SK-N-MC (cell line): Measurements from ENCODE around the gene GNAO1.

Experiments used
- DNase-seq: peaks from one replicate; pipeline ENCODE4 v3.0.0-alpha.2; 2011; ENCODE audit warnings: low read depth, low spot score
- H3K27ac ChIP-seq: fragments of 200-600 bp; sonication (generic); 2 replicates; pipeline ENCODE4 v1.5.1; 2016; ENCODE audit warnings: mixed run types
- H3K36me3 ChIP-seq: fragments of 200-600 bp; sonication (generic); 2 replicates; pipeline ENCODE4 v1.6.1; 2017; ENCODE audit warnings: antibody characterized with exemption, low read length, mixed read lengths; ENCODE audit not compliant: insufficient read depth
- H3K4me3 ChIP-seq: fragments of 200-600 bp; sonication (generic); 2 replicates; pipeline ENCODE4 v1.5.1; 2016
- H3K9ac ChIP-seq: fragments of 200-600 bp; sonication (generic); 2 replicates; pipeline ENCODE4 v1.8.0; 2017; ENCODE audit warnings: mixed run types, mixed read lengths; ENCODE audit not compliant: insufficient read length
- H3K9me3 ChIP-seq: fragments of 200-600 bp; sonication (generic); 2 replicates; pipeline ENCODE4 v1.6.1; 2017; ENCODE audit warnings: low read depth, mild to moderate bottlenecking, antibody characterized with exemption, low read length, moderate library complexity, mixed read lengths
- EZH2 ChIP-seq: fragments of 200-600 bp; sonication (generic); IDR thresholded peaks from one replicate; pipeline ENCODE4 v1.6.1; 2017; ENCODE audit warnings: antibody characterized with exemption
- FOXP2 ChIP-seq: optimal IDR thresholded peaks from 2 replicates; pipeline ENCODE3; 2011; ENCODE audit warnings: mild to moderate bottlenecking, moderate library complexity; ENCODE audit not compliant: insufficient read depth; ENCODE audit errors: extremely low read length, control extremely low read depth
- POLR2AphosphoS5 ChIP-seq: IDR thresholded peaks from 2 replicates; pipeline ENCODE4 v1.6.1; 2012; ENCODE audit warnings: mild to moderate bottlenecking, low read depth, low read length, borderline replicate concordance

Gene GNAO1

DNA sequence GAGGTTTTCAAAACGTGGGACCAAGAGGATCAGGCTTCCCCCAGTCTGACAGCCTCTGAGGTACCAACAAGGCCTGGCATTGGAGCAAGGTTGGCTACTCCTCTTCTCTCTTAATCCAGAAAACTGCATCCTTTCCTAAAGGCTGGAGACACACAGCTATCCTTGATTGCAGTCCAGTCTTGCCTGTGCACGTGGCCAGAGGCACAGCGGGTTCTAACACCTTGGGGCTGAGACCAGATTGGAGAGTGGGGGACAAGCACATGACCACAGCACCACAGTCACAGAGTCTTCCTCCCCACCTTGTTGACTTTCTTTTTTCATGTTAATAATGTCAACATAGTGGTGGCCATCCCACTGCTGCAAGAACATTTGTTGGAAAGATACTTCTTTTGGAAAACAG, 46.9 kb downstream of the GNAO1 start:
- Histone ChIP-seq H3K36me3 (no peaks in the 10 kb centered on the region), H3K9me3 (no peaks in the 10 kb centered on the region), H3K4me3 (no peak overlapping the region), H3K27ac (no peak overlapping the region), H3K9ac (no peak overlapping the region)
- TF ChIP-seq FOXP2 (no peak), EZH2 (no peak), POLR2AphosphoS5 (no peak)
- no peak for DNase-seq

DNA sequence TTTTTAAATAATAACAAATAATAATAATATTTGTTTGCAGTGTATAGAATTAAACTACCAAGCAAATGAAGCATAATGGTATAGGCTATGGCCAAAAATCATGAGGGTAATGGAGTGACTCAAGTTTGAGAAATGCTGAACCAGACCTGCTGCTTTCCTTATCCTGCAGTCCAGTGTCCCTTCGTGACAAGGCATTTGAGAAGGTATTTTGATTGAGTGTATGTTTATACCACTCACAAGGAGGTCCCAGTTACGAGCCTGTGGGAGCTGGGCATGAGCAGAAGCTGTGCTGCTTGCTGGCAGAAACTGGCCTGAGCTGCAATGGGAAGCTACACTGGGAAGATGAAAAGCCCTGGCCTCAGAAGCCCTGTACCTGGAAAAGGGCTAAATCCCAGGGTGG, 50.3 kb downstream of the GNAO1 start:
- Histone ChIP-seq H3K9me3 (no peaks in the 10 kb centered on the region), H3K4me3 (no peak overlapping the region), H3K9ac (no peak overlapping the region), H3K36me3 (no peaks in the 10 kb centered on the region), H3K27ac (no peak overlapping the region)
- no peak for DNase-seq
- TF ChIP-seq EZH2 (no peak), POLR2AphosphoS5 (no peak), FOXP2 (no peak)

DNA sequence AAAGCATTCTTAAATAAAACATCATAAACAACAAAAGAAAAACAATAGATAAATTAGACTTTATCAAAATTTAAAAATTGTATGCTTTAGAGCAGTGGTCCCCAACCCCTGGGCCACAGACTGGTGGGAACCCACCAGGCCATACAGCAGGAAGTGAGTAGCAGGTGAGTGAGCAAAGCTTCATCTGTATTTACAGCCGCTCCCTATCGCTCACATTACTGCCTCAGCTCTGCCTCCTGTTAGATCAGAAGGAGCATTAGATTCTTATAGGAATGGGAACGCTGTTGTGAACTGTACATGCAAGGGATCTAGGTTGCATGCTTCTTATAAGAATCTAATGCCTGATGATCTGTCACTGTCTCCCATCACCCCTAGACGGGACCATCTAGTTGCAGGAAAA, 51.5 kb downstream of the GNAO1 start:
- TF ChIP-seq FOXP2 (no peak), POLR2AphosphoS5 (no peak), EZH2 (no peak)
- Histone ChIP-seq H3K9me3 (no peaks in the 10 kb centered on the region), H3K27ac (no peak overlapping the region), H3K4me3 (no peak overlapping the region), H3K9ac (no peak overlapping the region), H3K36me3 (no peaks in the 10 kb centered on the region)
- no peak for DNase-seq

DNA sequence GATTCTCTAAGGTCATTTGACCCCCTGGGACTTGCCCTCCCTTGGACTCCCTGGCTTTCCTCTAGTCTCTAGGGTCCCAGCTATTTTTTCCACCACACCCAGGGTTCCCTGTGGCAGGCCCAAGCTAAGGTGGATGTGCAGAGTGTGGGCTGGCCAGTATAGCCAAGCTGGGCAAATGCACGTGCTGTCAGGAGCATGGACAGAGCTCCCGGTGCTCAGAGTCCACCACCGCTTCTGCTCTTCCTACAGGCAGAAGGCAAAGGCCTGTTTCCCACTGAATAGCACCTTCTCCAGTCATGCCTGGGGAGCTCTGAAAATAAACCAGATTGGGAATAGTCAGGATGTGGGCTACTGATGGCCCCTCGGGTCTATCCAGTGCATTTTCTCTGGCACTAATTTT, 53.3 kb downstream of the GNAO1 start:
- no peak for TF ChIP-seq POLR2AphosphoS5
- no peak for TF ChIP-seq FOXP2
- no peak for TF ChIP-seq EZH2
- Histone ChIP-seq H3K4me3 (no peak overlapping the region), H3K9me3 (no peaks in the 10 kb centered on the region), H3K36me3 (no peaks in the 10 kb centered on the region), H3K27ac (no peak overlapping the region), H3K9ac (no peak overlapping the region)
- no peak for DNase-seq

DNA sequence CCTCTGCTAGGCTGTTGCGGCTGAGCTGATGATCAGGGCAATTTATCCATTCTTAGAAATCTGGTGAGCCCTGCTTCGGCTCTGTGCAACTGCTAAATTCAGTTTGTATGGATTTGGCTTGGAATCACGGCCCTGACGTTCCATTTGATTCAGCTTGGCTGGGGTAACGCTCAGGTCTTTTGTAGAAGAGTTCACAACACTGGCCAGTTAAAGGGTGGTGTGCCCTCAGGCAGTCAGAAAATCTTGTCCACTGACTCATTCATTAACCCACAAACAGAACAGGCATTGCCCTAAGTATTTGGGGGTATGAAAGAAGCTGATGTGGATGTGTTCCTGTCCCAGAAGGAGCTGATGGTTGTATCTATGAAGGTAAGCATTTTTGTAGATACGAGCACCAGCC, 53.9 kb downstream of the GNAO1 start:
- Histone ChIP-seq H3K4me3 (no peak overlapping the region), H3K9me3 (no peaks in the 10 kb centered on the region)
- DNase-seq, result no peak

DNA sequence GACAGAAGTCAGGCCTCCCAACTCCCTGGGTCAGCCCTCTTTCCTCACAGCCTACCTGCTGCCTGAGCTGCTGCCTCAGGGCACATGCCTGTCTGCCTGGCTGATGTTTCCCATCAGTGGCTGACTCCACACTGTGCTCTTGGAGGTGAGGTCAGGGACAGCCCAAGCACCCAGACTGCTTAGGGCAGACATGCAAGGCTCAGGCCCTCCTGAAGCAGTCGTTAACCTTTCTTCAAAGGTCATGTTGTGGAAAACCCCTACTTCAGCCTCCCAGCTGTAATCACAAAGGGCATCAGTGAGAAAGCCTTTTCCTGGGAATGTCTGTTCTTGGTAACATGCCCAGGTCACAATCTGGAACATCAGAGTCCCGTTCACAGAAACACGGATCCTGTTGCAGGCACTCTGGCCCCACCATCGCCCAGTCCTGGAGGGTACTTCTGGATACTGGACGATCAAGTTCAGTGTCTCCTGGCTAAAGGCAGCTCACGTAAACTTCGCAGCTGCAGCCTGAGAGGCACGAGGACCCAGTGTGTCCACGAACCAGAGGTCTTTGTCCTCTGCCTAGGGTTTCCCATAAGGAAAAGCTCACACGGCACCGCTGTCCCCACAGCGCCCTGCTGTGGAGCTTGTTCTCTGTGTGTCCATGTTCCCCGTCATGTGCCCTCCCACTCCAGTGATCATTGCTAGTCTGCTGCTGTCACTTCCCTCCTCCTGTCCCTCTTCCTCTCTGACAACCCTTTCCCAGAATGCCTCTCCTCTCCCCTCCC, 54.9 kb downstream of the GNAO1 start:
- DNase-seq, result no peak
- Histone ChIP-seq H3K9ac (no peak overlapping the region), H3K27ac (no peak overlapping the region), H3K4me3 (no peak overlapping the region), H3K36me3 (no peaks in the 10 kb centered on the region), H3K9me3 (no peaks in the 10 kb centered on the region)
- no peak for TF ChIP-seq EZH2
- TF ChIP-seq POLR2AphosphoS5, result no peak
- no peak for TF ChIP-seq FOXP2

More for the DNA sequence above, 53.9 kb downstream of the GNAO1 start:
- TF ChIP-seq EZH2, result no peak
- TF ChIP-seq FOXP2, result no peak
- TF ChIP-seq POLR2AphosphoS5, result no peak
- Histone ChIP-seq H3K27ac (no peak overlapping the region), H3K9ac (no peak overlapping the region), H3K36me3 (no peaks in the 10 kb centered on the region)

DNA sequence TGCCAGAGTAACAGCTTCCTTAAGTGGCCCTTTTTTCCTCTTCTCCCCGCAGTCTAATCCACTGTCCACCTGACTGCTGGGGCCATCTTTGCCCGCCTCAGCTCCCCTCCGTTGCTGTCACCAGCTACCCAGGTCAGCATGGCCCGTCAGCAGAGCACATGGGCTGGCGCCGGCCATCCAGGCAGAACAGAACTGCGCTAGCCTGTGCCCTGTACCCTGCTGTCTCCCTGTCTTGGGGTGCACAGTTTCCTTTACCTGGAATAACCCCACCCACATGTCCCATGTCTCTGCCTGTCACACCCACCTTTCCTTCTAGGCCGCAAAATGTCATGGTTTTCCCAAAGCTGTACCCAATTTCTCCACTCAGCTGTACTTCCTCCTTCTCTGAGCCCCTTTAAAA, 55.7 kb downstream of the GNAO1 start:
- DNase-seq, result no peak
- no peaks in the 10 kb centered on the region for H3K36me3 ChIP-seq
- H3K9ac ChIP-seq, result no peak overlapping the region
- TF ChIP-seq FOXP2, result no peak
- no peak overlapping the region for H3K4me3 ChIP-seq
- H3K9me3 ChIP-seq, result no peaks in the 10 kb centered on the region
- H3K27ac ChIP-seq, result no peak overlapping the region

DNA sequence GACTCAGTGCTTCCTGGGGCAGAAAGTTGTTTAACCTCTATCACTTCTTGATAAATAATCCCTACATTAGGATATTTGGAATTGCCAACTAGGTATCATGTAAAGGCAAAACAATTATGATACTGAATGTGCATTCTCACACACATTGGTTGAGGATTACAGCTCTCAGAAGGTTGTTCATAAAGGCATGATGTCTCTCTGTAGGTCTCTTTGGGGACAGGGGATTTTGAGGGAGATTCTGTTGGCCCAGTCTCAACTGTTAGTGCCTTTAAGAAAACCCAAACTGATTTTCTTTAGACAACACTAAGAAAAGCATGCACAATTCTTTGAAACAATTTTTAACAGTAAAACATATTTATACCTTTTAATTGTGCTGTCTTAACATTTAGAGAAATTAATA, 56.5 kb downstream of the GNAO1 start:
- no peak for TF ChIP-seq FOXP2
- no peak for TF ChIP-seq EZH2
- TF ChIP-seq POLR2AphosphoS5, result no peak
- Histone ChIP-seq H3K27ac (no peak overlapping the region), H3K9me3 (no peaks in the 10 kb centered on the region), H3K9ac (no peak overlapping the region), H3K36me3 (no peaks in the 10 kb centered on the region), H3K4me3 (no peak overlapping the region)
- DNase-seq, result no peak

DNA sequence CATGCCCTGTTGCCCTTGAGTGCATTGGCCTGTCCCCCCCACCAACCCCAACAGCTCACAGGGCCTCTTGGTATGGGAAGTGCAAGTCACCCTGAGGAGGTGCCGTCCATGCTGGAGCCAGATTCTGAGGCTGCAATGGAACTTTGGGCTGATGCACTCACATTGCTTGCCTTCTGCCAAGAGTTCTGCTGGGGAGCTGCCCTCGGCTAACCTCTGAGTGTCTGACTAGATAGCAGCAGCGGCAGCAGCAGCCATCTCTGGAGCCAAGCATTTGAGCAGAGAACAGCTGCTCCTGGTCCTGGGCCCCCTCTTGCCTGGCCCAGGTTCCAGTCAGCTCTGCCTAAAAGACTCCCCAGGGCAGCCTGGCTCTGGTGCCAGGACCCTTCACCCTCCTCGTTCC, 61.5 kb downstream of the GNAO1 start:
- Histone ChIP-seq H3K27ac (no peak overlapping the region), H3K36me3 (no peaks in the 10 kb centered on the region), H3K9me3 (no peaks in the 10 kb centered on the region), H3K9ac (no peak overlapping the region), H3K4me3 (no peak overlapping the region)
- no peak for TF ChIP-seq FOXP2
- no peak for TF ChIP-seq POLR2AphosphoS5
- no peak for TF ChIP-seq EZH2
- no peak for DNase-seq
